ENCODE data around the gene NR6A1. TPM values are rescaled to one million over a fixed set of nuclear protein-coding genes. Genes with fewer than 3 reads are reported as not detected.

Gene NR6A1
- total RNA-seq, 1 experiment from 2014 or later, result 99.3 TPM

DNA sequence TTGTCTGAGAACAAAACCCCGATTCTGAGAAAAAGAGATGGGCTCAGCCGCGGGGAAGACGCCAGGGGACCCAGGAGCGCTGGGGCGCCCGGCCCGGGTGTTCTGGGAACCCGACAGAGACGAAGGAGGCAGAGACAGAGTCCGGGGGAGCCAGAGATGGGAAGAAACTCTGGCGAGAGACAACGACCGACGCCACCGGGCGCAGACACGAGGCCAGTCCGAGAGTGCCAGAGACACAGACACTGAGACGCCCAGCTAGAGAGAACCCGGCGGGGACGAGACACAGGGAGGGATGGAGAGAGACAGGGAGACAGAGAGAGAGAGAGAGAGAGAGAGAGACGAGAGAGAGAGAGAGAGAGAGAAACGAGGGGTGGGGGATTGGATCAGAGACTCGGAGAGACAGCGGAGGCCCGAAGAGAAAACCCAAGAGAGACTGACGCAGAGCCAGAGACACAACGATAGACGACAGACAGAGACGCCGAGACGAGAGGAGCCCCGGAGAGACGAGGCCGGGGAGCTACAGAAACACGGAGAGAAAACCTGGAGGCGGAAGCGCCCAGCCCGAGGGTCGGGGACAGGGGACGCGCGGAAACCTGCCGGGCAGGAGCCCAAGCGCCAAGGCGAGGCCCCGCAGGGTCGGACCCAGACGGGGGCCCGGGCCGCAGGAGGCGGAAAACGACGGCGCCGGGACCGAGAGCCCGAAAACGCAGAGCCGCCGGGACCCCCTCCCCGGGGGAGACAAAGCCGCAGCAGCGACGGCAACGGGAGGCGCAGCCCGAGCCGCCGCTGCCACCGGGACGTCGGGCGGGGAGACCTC lies 267.2 kb downstream of the NR6A1 start:
- no peak for DNase-seq
- no peak overlapping the region for H2AFZ ChIP-seq (ENCODE audit: low read length)
- no peak overlapping the region for H2BK5ac ChIP-seq (ENCODE audit: insufficient read length, low read length)
- no peak overlapping the region for H3K56ac ChIP-seq (ENCODE audit: insufficient read length, low read depth, low read length)
- peaks cover 6 to 34% of the 10 kb centered on the region in 2 experiments for H3K4me1 Mint-ChIP-seq
- H3K9me3 Mint-ChIP-seq, result peaks cover 0 to 8% of the 10 kb centered on the region in 2 experiments; a peak in 3 of 5 replicates
- no peak overlapping the region for H4K8ac ChIP-seq (replicated peaks; ENCODE audit: insufficient read length, low read depth, low read length)
- H3K27ac Mint-ChIP-seq, result no peak overlapping the region
- no peak overlapping the region for H3K18ac ChIP-seq (ENCODE audit: insufficient read length, low read depth, low read length)
- no peak overlapping the region for H3K27ac ChIP-seq (ENCODE audit: insufficient read length, low read depth, low read length)
- H2BK120ac ChIP-seq (ENCODE audit: low read depth, low read length, poor library complexity, severe bottlenecking), result no peak overlapping the region
- no peak overlapping the region for H3T11ph ChIP-seq (ENCODE audit: low read length)
- H3K4ac ChIP-seq (ENCODE audit: low read depth, low read length), result no peak overlapping the region
- peaks cover 0 to 2% (median 0%) of the 10 kb centered on the region in 3 experiments; a peak in 1 of 7 replicates for H3K36me3 Mint-ChIP-seq (ENCODE audit: insufficient read depth in 1 of 3, low read depth in 3 of 3)
- no peak overlapping the region for H3K9ac ChIP-seq (ENCODE audit: extremely low read depth, insufficient read length, low read length)
- H3K23me2 ChIP-seq (ENCODE audit: insufficient read length, low read depth, low read length, poor library complexity, severe bottlenecking), result peaks cover 6% of the 10 kb centered on the region
- peak overlapping the region; percentile 56 for H3K4me2 ChIP-seq (ENCODE audit: insufficient read depth, insufficient read length, low read length)
- H3K23ac ChIP-seq (ENCODE audit: insufficient read length, low read depth, low read length), result no peak overlapping the region
- TF ChIP-seq, protein P1, sequence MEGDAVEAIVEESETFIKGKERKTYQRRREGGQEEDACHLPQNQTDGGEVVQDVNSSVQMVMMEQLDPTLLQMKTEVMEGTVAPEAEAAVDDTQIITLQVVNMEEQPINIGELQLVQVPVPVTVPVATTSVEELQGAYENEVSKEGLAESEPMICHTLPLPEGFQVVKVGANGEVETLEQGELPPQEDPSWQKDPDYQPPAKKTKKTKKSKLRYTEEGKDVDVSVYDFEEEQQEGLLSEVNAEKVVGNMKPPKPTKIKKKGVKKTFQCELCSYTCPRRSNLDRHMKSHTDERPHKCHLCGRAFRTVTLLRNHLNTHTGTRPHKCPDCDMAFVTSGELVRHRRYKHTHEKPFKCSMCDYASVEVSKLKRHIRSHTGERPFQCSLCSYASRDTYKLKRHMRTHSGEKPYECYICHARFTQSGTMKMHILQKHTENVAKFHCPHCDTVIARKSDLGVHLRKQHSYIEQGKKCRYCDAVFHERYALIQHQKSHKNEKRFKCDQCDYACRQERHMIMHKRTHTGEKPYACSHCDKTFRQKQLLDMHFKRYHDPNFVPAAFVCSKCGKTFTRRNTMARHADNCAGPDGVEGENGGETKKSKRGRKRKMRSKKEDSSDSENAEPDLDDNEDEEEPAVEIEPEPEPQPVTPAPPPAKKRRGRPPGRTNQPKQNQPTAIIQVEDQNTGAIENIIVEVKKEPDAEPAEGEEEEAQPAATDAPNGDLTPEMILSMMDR (conservative IDR thresholded peaks at IDR 0.05), result no peak
- no peaks in the 10 kb centered on the region for H4K20me1 ChIP-seq (ENCODE audit: control insufficient read depth, insufficient read depth, insufficient read length)
- WGBS (ENCODE audit: extremely low coverage, insufficient read length, low lambda C conversion rate), result no CpG with 5 or more reads among the region's 76 CpGs
- peaks cover 33% of the 10 kb centered on the region for H3K27me3 ChIP-seq (ENCODE audit: insufficient read depth, low read length)
- no peaks in the 10 kb centered on the region for H3K79me1 ChIP-seq (ENCODE audit: insufficient read depth, low read depth, low read length, poor library complexity, severe bottlenecking)
- H3K27me3 Mint-ChIP-seq (ENCODE audit: low read depth), result peaks cover 67% of the 10 kb centered on the region
- H2AK5ac ChIP-seq (ENCODE audit: insufficient read length, low read length), result no peak overlapping the region
- no peak overlapping the region for H2BK20ac ChIP-seq (ENCODE audit: low read depth, low read length, poor library complexity, severe bottlenecking)
- no peak overlapping the region; the same call in 1 of the 2 replicates for H3K14ac ChIP-seq (ENCODE audit: insufficient read depth, low read length)
- H2BK15ac ChIP-seq (ENCODE audit: low read depth, low read length), result no peak overlapping the region
- H4K91ac ChIP-seq (ENCODE audit: insufficient read length, low read depth, low read length), result no peak overlapping the region
- H3K9me3 ChIP-seq (ENCODE audit: control insufficient read depth, low read depth, low read length), result no peaks in the 10 kb centered on the region
- no peak overlapping the region for H4K5ac ChIP-seq (ENCODE audit: insufficient read length, low read depth, low read length)
- H3K4me1 ChIP-seq (ENCODE audit: insufficient read depth, low read length), result peaks cover 4% of the 10 kb centered on the region; the same call in 1 of the 2 replicates
- H2BK12ac ChIP-seq (ENCODE audit: insufficient read length, low read depth, low read length), result no peak overlapping the region
- H3K79me2 ChIP-seq (ENCODE audit: insufficient read depth, low read length), result no peaks in the 10 kb centered on the region
- H3K4me3 Mint-ChIP-seq, result peak overlapping the region; percentile 58 to 80

All from H9 (cell line).